ENCODE data around the gene GRIA1. TPM values are rescaled to one million over a fixed set of nuclear protein-coding genes. Genes with fewer than 3 reads are reported as not detected.

The GRIA1 gene
- total and polyA plus RNA-seq, 10 of the 15 experiments (the other 5 are each of a cell fraction or from before 2014, with no cell fraction given) = 0.04 to 0.18 (median 0.04) TPM; not detected in 7

- ChIA-PET CTCF (no interaction called here), SMC1A (ENCODE audit: uncharacterized antibody, unreplicated experiment) (no interaction called here), POLR2A (no interaction called here), RAD21 (ENCODE audit: unreplicated experiment) (no interaction called here)
- in situ Hi-C loops (cut with MboI) (no loop called here), intact Hi-C loops (cut with micrococcal nuclease; ENCODE audit: unreplicated experiment) (no loop called here)
- Histone ChIP-seq H2AFZ (ENCODE audit: control insufficient read depth, low read depth, low read length) (no peak overlapping the region), H3K4me2 (ENCODE audit: control insufficient read depth, insufficient read depth) (no peak overlapping the region), H3K79me2 (ENCODE audit: control insufficient read depth, insufficient read depth, low read length) (no peaks in the 10 kb centered on the region), H3K9me3 (replicated peaks; ENCODE audit: control insufficient read depth, insufficient read depth, low read length) (no peaks in the 10 kb centered on the region; the same call in 2 of the 3 replicates), H3K9ac (ENCODE audit: control insufficient read depth, insufficient read depth, low read length) (no peak overlapping the region), H4K20me1 (ENCODE audit: control insufficient read depth, insufficient read depth) (no peaks in the 10 kb centered on the region), H3K4me3 (no peak overlapping the region), H3K36me3 (ENCODE audit: control insufficient read depth in 2 of 2, insufficient read depth in 2 of 2, low read length in 1 of 2) (no peaks in the 10 kb centered on the region), H3K27me3 (replicated peaks in 1 of 2; ENCODE audit: control insufficient read depth in 2 of 2, insufficient read depth in 2 of 2, low read length in 1 of 2) (no peaks in the 10 kb centered on the region), H3K27ac (ENCODE audit: control insufficient read depth, insufficient read depth) (no peak overlapping the region), H3K4me1 (ENCODE audit: control insufficient read depth, insufficient read depth, low read length) (no peaks in the 10 kb centered on the region)
- ATAC-seq = no peak
- no peak for DNase-seq (ENCODE audit: low read depth, low spot score)
- no peak for FAIRE-seq
- 58% methylated on average over 10 of the region's 10 CpGs for WGBS (ENCODE audit: insufficient coverage, insufficient replicate concordance, low lambda C conversion rate, missing lambda C conversion rate)
- TF ChIP-seq NBN (IDR thresholded peaks at IDR 0.05) (no peak), RAD51 (IDR thresholded peaks at IDR 0.05) (peak; percentile 44; the same call in 1 of the 2 replicates)
- no TSS peak for BruUV-seq (replicated peaks)
Observed at GRCh38 chr5:153794327-153794726, 303.9 kb downstream of the GRIA1 start.

- TF ChIP-seq USF1 (IDR thresholded peaks at IDR 0.05; ENCODE audit: borderline replicate concordance, extremely low read length, insufficient read depth, low read depth, low read length) (no peak), RELB (IDR thresholded peaks at IDR 0.05; ENCODE audit: low read depth) (no peak), NR2F1 (conservative IDR thresholded peaks at IDR 0.05) (no peak), NFYB (IDR thresholded peaks at IDR 0.05; ENCODE audit: insufficient read depth, low read depth, low read length) (no peak), ETV6 (conservative IDR thresholded peaks at IDR 0.05 in 1 of 2, IDR thresholded peaks at IDR 0.05 in 1 of 2; ENCODE audit: borderline replicate concordance in 1 of 2, low read depth in 1 of 2) (no peak), HDAC6 (IDR thresholded peaks at IDR 0.05; ENCODE audit: unreplicated experiment) (no peak), TCF3 (IDR thresholded peaks at IDR 0.05; ENCODE audit: borderline replicate concordance, insufficient read depth, low read depth, low read length) (no peak)
- WGBS (ENCODE audit: insufficient coverage, insufficient replicate concordance, low lambda C conversion rate, missing lambda C conversion rate) = 21% methylated on average over 2 of the region's 2 CpGs
Observed at GRCh38 chr5:153796527-153796926, 306.1 kb downstream of the GRIA1 start.

More at GRCh38 chr5:153796527-153796926, 306.1 kb downstream of the GRIA1 start:
- no peaks in the 10 kb centered on the region; the same call in 2 of the 3 replicates for H3K9me3 ChIP-seq (replicated peaks; ENCODE audit: control insufficient read depth, insufficient read depth, low read length)
- ChIA-PET SMC1A (ENCODE audit: uncharacterized antibody, unreplicated experiment) (no interaction called here), RAD21 (ENCODE audit: unreplicated experiment) (no interaction called here), CTCF (no interaction called here), POLR2A (interaction anchor here (0.6 kb wide), 1 partner anchor 7 kb away, joined by 4 read pairs; no protein-coding TSS in a partner anchor)
- H4K20me1 ChIP-seq (ENCODE audit: control insufficient read depth, insufficient read depth) = no peaks in the 10 kb centered on the region
- H3K27me3 ChIP-seq (replicated peaks in 1 of 2; ENCODE audit: control insufficient read depth in 2 of 2, insufficient read depth in 2 of 2, low read length in 1 of 2) = no peaks in the 10 kb centered on the region
- no peaks in the 10 kb centered on the region for H3K36me3 ChIP-seq (ENCODE audit: control insufficient read depth in 2 of 2, insufficient read depth in 2 of 2, low read length in 1 of 2)
- intact Hi-C loops (cut with micrococcal nuclease; ENCODE audit: unreplicated experiment) (no loop called here), in situ Hi-C loops (cut with MboI) (no loop called here)
- H3K27ac ChIP-seq (ENCODE audit: control insufficient read depth, insufficient read depth) = no peak overlapping the region
- no peak overlapping the region for H2AFZ ChIP-seq (ENCODE audit: control insufficient read depth, low read depth, low read length)
- ATAC-seq (no peak), DNase-seq (ENCODE audit: low read depth, low spot score) (no peak), FAIRE-seq (no peak)
- H3K79me2 ChIP-seq (ENCODE audit: control insufficient read depth, insufficient read depth, low read length) = no peaks in the 10 kb centered on the region
- H3K4me1 ChIP-seq (ENCODE audit: control insufficient read depth, insufficient read depth, low read length) = no peaks in the 10 kb centered on the region
- BruUV-seq (replicated peaks) = no TSS peak
- H3K9ac ChIP-seq (ENCODE audit: control insufficient read depth, insufficient read depth, low read length) = no peak overlapping the region
- H3K4me3 ChIP-seq = no peak overlapping the region
- H3K4me2 ChIP-seq (ENCODE audit: control insufficient read depth, insufficient read depth) = no peak overlapping the region

Data from GM12878 (cell line).